Subcutaneous abdominal adipose tissue (tissue), 5 donors: Measurements from ENCODE around the gene MEG3.

Source experiments
- H3K27ac ChIP-seq: one replicate; pipeline ENCODE4 v1.7.0; 2013; ENCODE audit warnings: low read depth, mild to moderate bottlenecking, inconsistent platforms, low read length, moderate library complexity
- H3K27me3 ChIP-seq, 5 donors: one replicate each; pipeline ENCODE4 v1.7.0; 2013; ENCODE audit warnings: low read length in 5 of 5, inconsistent platforms in 1 of 5; ENCODE audit not compliant: control insufficient read depth in 5 of 5, insufficient read depth in 4 of 5
- H3K36me3 ChIP-seq, 5 donors: one replicate each; pipeline ENCODE4 v1.7.0; 2013; ENCODE audit warnings: low read length in 5 of 5; ENCODE audit not compliant: control insufficient read depth in 5 of 5, insufficient read depth in 5 of 5
- H3K4me1 ChIP-seq, 5 donors: one replicate each; pipeline ENCODE4 v1.7.0; 2013; ENCODE audit warnings: low read length in 5 of 5, mild to moderate bottlenecking in 3 of 5, moderate library complexity in 1 of 5; ENCODE audit not compliant: control insufficient read depth in 5 of 5, insufficient read depth in 5 of 5
- H3K4me3 ChIP-seq, 5 donors: one replicate each; pipeline ENCODE4 v1.7.0; 2013; ENCODE audit warnings: low read length in 5 of 5, low read depth in 1 of 5
- H3K9ac ChIP-seq, 5 donors: one replicate each; pipeline ENCODE4 v1.7.0; 2013; ENCODE audit warnings: low read length in 5 of 5, mild to moderate bottlenecking in 4 of 5, moderate library complexity in 3 of 5
- H3K9me3 ChIP-seq, 5 donors: one replicate each; pipeline ENCODE4 v1.7.0; 2013; ENCODE audit warnings: low read length in 5 of 5; ENCODE audit not compliant: control insufficient read depth in 5 of 5
- donor health status: healthy.
- donor health status: healthy.
- donor health status: healthy.
- donor health status: healthy.
- donor health status: healthy.

Gene MEG3

GRCh38 chr14:100906420-100906819 lies 80.5 kb downstream of the MEG3 start:
- Histone ChIP-seq H3K36me3 (peaks cover 0 to 2% (median 0%) of the 10 kb centered on the region in 5 donors), H3K9me3 (peaks cover 0 to 6% (median 3%) of the 10 kb centered on the region in 5 donors), H3K4me1 (no peaks in the 10 kb centered on the region), H3K27ac (no peak overlapping the region), H3K9ac (no peak overlapping the region), H3K27me3 (peaks cover 11 to 41% (median 32%) of the 10 kb centered on the region in 5 donors), H3K4me3 (no peak overlapping the region)

GRCh38 chr14:100907240-100907639 lies 81.3 kb downstream of the MEG3 start:
- no peak overlapping the region for H3K4me3 ChIP-seq
- no peaks in the 10 kb centered on the region for H3K36me3 ChIP-seq
- H3K9me3 ChIP-seq = no peaks in the 10 kb centered on the region
- H3K9ac ChIP-seq = no peak overlapping the region
- peaks cover 10 to 33% (median 29%) of the 10 kb centered on the region in 5 donors for H3K27me3 ChIP-seq
- H3K27ac ChIP-seq = no peak overlapping the region
- H3K4me1 ChIP-seq = no peaks in the 10 kb centered on the region

GRCh38 chr14:100909439-100909838 lies 83.5 kb downstream of the MEG3 start:
- H3K27ac ChIP-seq = no peak overlapping the region
- H3K4me1 ChIP-seq = no peaks in the 10 kb centered on the region
- no peaks in the 10 kb centered on the region for H3K36me3 ChIP-seq

More at GRCh38 chr14:100909439-100909838, 83.5 kb downstream of the MEG3 start:
- Histone ChIP-seq H3K9me3 (no peaks in the 10 kb centered on the region), H3K4me3 (no peak overlapping the region), H3K27me3 (peaks cover 0 to 20% (median 15%) of the 10 kb centered on the region in 5 donors), H3K9ac (no peak overlapping the region)
